22Rv1 (cell line): ENCODE data around the gene MAP4K4.

ENCODE experiments used
- ZFX ChIP-seq: fragments of 450-650 bp; IDR thresholded peaks from 2 replicates; pipeline ENCODE4 v1.6.1; 2017; ENCODE audit warnings: antibody characterized with exemption, borderline replicate concordance
- TF ChIP-seq, protein P1 (sequence below): fragments of 450-650 bp; IDR thresholded peaks from 2 replicates; pipeline ENCODE4 v1.5.1; 2017; ENCODE audit warnings: mild to moderate bottlenecking

DNA sequence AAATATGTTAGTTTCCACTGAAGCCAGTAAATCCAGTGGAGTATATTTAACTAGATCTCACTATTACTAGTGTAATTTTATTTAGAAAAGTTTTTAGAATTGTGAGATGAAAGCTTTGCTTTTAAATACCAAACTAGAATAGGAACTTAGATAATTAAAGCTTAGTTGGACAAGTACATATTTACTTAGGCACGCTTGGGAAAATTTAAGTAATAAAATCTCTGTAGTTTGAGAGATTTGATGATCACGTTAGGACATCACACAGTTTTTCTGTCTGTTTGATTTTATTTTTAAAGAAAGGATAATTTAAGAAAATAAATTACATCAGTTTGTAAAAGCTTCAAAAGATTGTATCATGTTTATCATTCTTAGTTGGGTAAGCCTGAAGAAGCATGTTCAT lies 153.5 kb downstream of the MAP4K4 start:
- TF ChIP-seq, protein P1, sequence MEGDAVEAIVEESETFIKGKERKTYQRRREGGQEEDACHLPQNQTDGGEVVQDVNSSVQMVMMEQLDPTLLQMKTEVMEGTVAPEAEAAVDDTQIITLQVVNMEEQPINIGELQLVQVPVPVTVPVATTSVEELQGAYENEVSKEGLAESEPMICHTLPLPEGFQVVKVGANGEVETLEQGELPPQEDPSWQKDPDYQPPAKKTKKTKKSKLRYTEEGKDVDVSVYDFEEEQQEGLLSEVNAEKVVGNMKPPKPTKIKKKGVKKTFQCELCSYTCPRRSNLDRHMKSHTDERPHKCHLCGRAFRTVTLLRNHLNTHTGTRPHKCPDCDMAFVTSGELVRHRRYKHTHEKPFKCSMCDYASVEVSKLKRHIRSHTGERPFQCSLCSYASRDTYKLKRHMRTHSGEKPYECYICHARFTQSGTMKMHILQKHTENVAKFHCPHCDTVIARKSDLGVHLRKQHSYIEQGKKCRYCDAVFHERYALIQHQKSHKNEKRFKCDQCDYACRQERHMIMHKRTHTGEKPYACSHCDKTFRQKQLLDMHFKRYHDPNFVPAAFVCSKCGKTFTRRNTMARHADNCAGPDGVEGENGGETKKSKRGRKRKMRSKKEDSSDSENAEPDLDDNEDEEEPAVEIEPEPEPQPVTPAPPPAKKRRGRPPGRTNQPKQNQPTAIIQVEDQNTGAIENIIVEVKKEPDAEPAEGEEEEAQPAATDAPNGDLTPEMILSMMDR, result no peak
- TF ChIP-seq ZFX, result no peak
